H1 (cell line): ENCODE measurements around the gene LYPD6B. TPM values are rescaled to one million over a fixed set of nuclear protein-coding genes. Genes with fewer than 3 reads are reported as not detected.

Experiments
- CTCF ChIA-PET: fragments of 300-600 bp; sonication (Branson Sonifier 250); formaldehyde crosslinking; loops from one replicate; lab custom pipeline; 2021; ENCODE audit not compliant: partially characterized antibody; lab: Charles Lee
- POLR2A ChIA-PET: fragments of 300-600 bp; sonication (Branson Sonifier 250); formaldehyde crosslinking; loops from one replicate; lab custom pipeline; 2021; ENCODE audit warnings: inconsistent platforms; ENCODE audit not compliant: partially characterized antibody; lab: Charles Lee
- DNase-seq, 2 experiments: peaks; one replicate each; pipeline versions ENCODE4 v3.0.0 to v3.0.0-alpha.2; 2010 to 2022; ENCODE audit warnings: low spot score in 2 of 2, low read depth in 1 of 2, mixed read lengths in 1 of 2
- FAIRE-seq: peaks from 2 replicates; lab custom pipeline; 2011; peaks lifted over from hg19 to GRCh38; lab: Jason Lieb, UNC
- H2AFZ ChIP-seq: 2 replicates; pipeline ENCODE4 v1.8.1; 2012; ENCODE audit warnings: low read length, inconsistent platforms
- H2AK5ac ChIP-seq: 2 replicates; pipeline ENCODE4 v1.6.1; 2013; ENCODE audit warnings: low read depth, low read length
- H2BK120ac ChIP-seq: replicated peaks from 2 replicates; pipeline ENCODE3; 2013; ENCODE audit warnings: low read depth, low read length, inconsistent platforms
- H2BK12ac ChIP-seq: 2 replicates; pipeline ENCODE4 v1.6.1; 2013; ENCODE audit warnings: low read depth, low read length
- H2BK15ac ChIP-seq: 2 replicates; pipeline ENCODE4 v1.6.1; 2013; ENCODE audit warnings: low read length
- H2BK20ac ChIP-seq: 2 replicates; pipeline ENCODE4 v1.6.1; 2013; ENCODE audit warnings: low read length
- H2BK5ac ChIP-seq: 2 replicates; pipeline ENCODE4 v1.6.1; 2013; ENCODE audit warnings: low read depth, low read length
- H3K14ac ChIP-seq: 2 replicates; pipeline ENCODE4 v1.6.1; 2013; ENCODE audit warnings: inconsistent platforms; ENCODE audit not compliant: insufficient read length
- H3K18ac ChIP-seq: 2 replicates; pipeline ENCODE4 v1.6.1; 2013; ENCODE audit warnings: low read length; ENCODE audit errors: extremely low read depth
- H3K23ac ChIP-seq: 2 replicates; pipeline ENCODE4 v1.6.1; 2013; ENCODE audit warnings: inconsistent platforms; ENCODE audit not compliant: insufficient read length
- H3K23me2 ChIP-seq: 2 replicates; pipeline ENCODE4 v1.6.1; 2013; ENCODE audit warnings: low read depth, low read length
- H3K27ac ChIP-seq: 2 replicates; pipeline ENCODE4 v1.6.1; 2011; ENCODE audit warnings: low read depth, low read length, inconsistent platforms
- H3K27me3 ChIP-seq, 4 experiments: replicated peaks in 1 of 4; 1 replicate in 1 of 4; 2 replicates in 3 of 4; pipeline versions ENCODE4 v1.6.1 to v1.8.1; 2011 to 2013; ENCODE audit warnings: low read length in 3 of 4, mild to moderate bottlenecking in 3 of 4, inconsistent platforms in 2 of 4, mixed read lengths in 2 of 4, moderate library complexity in 1 of 4; ENCODE audit not compliant: control insufficient read depth in 3 of 4, insufficient read depth in 3 of 4; ENCODE audit errors: extremely low read depth in 1 of 4
- H3K36me3 ChIP-seq, 4 experiments: 2 replicates each; pipeline versions ENCODE4 v1.6.1 to v1.8.1; 2011 to 2013; ENCODE audit warnings: mild to moderate bottlenecking in 4 of 4, low read length in 3 of 4, moderate library complexity in 2 of 4, control low read depth in 1 of 4, inconsistent platforms in 1 of 4; ENCODE audit not compliant: insufficient read depth in 4 of 4, control insufficient read depth in 2 of 4
- H3K4ac ChIP-seq: replicated peaks from 2 replicates; pipeline ENCODE3; 2013; ENCODE audit warnings: low read length, low read depth, mixed read lengths, inconsistent platforms; ENCODE audit not compliant: insufficient read length
- H3K4me1 ChIP-seq, 4 experiments: replicated peaks in 1 of 4; 1 replicate in 1 of 4; 2 replicates in 3 of 4; pipeline versions ENCODE4 v1.6.1 to v1.8.1; 2011 to 2013; ENCODE audit warnings: low read length in 3 of 4, inconsistent platforms in 2 of 4, mixed read lengths in 1 of 4; ENCODE audit not compliant: insufficient read depth in 4 of 4, control insufficient read depth in 3 of 4
- H3K4me2 ChIP-seq, 2 experiments: 2 replicates each; pipeline versions ENCODE4 v1.6.1 to v1.8.1; 2011 to 2013; ENCODE audit warnings: low read depth in 2 of 2, low read length in 2 of 2, control low read depth in 1 of 2, inconsistent platforms in 1 of 2, mild to moderate bottlenecking in 1 of 2; ENCODE audit not compliant: insufficient read depth in 1 of 2
- H3K4me3 ChIP-seq, 4 experiments: fragments of 200-600, 300-600 bp in 1 of 4; sonication (generic), shearing (Covaris generic), sonication (Bioruptor Twin) in 1 of 4; 2 replicates each; pipeline versions ENCODE4 v1.5.1 to v1.8.1; 2011 to 2016; ENCODE audit warnings: low read length in 4 of 4, low read depth in 3 of 4, control low read depth in 2 of 4, inconsistent platforms in 2 of 4, mild to moderate bottlenecking in 2 of 4, mixed read lengths in 1 of 4, moderate library complexity in 1 of 4; ENCODE audit not compliant: insufficient read depth in 2 of 4; ENCODE audit errors: extremely low read depth in 1 of 4
- H3K56ac ChIP-seq: replicated peaks from 2 replicates; pipeline ENCODE3; 2013; ENCODE audit warnings: low read depth, mild to moderate bottlenecking, mixed read lengths, low read length, inconsistent platforms; ENCODE audit not compliant: insufficient read length
- H3K79me1 ChIP-seq: 2 replicates; pipeline ENCODE4 v1.6.1; 2013; ENCODE audit warnings: low read depth, low read length, control low read depth
- H3K79me2 ChIP-seq, 2 experiments: 2 replicates each; pipeline versions ENCODE4 v1.6.1 to v1.8.1; 2012 to 2013; ENCODE audit warnings: low read length in 2 of 2, mild to moderate bottlenecking in 2 of 2, inconsistent platforms in 1 of 2; ENCODE audit not compliant: insufficient read depth in 2 of 2, control insufficient read depth in 1 of 2
- H3K9ac ChIP-seq, 4 experiments: replicated peaks in 1 of 4; 1 replicate in 1 of 4; 2 replicates in 3 of 4; pipeline versions ENCODE4 v1.6.1 to v1.8.1; 2011 to 2013; ENCODE audit warnings: low read depth in 3 of 4, low read length in 3 of 4, control low read depth in 2 of 4, mild to moderate bottlenecking in 2 of 4, moderate library complexity in 2 of 4, inconsistent platforms in 1 of 4; ENCODE audit errors: extremely low read depth in 1 of 4
- H3K9me3 ChIP-seq, 2 experiments: 2 replicates each; pipeline versions ENCODE4 v1.6.1 to v1.8.1; 2012 to 2013; ENCODE audit warnings: mild to moderate bottlenecking in 2 of 2, moderate library complexity in 2 of 2, control low read depth in 1 of 2, inconsistent platforms in 1 of 2, low read depth in 1 of 2, low read length in 1 of 2, mixed read lengths in 1 of 2; ENCODE audit not compliant: insufficient read depth in 2 of 2
- H4K20me1 ChIP-seq, 2 experiments: replicated peaks in 1 of 2; 2 replicates each; pipeline versions ENCODE3 to v1.8.1; 2011 to 2013; ENCODE audit warnings: inconsistent platforms in 2 of 2, low read length in 2 of 2, mild to moderate bottlenecking in 1 of 2; ENCODE audit not compliant: insufficient read depth in 2 of 2, control insufficient read depth in 1 of 2
- H4K5ac ChIP-seq: 2 replicates; pipeline ENCODE4 v1.6.1; 2013; ENCODE audit warnings: low read length, low read depth, mixed read lengths, inconsistent platforms; ENCODE audit not compliant: insufficient read length
- H4K8ac ChIP-seq: 2 replicates; pipeline ENCODE4 v1.8.0; 2013; ENCODE audit warnings: mild to moderate bottlenecking, moderate library complexity, low read length, inconsistent platforms; ENCODE audit not compliant: insufficient read depth; ENCODE audit errors: extremely low read depth
- H4K91ac ChIP-seq: replicated peaks from 2 replicates; pipeline ENCODE3; 2013; ENCODE audit warnings: low read length, mixed read lengths, inconsistent platforms; ENCODE audit not compliant: insufficient read length
- BCL11A ChIP-seq, 2 experiments: IDR thresholded peaks; one replicate each; pipeline ENCODE4 v1.6.1; 2011; ENCODE audit warnings: low read depth in 2 of 2, low read length in 2 of 2, mild to moderate bottlenecking in 2 of 2
- CHD1 ChIP-seq: IDR thresholded peaks from 2 replicates; pipeline ENCODE4 v1.6.1; 2012; ENCODE audit warnings: low read depth, low read length, improper control_type of control experiment
- GTF2F1 ChIP-seq: IDR thresholded peaks from 2 replicates; pipeline ENCODE4 v1.6.1; 2012; ENCODE audit warnings: low read depth, low read length, improper control_type of control experiment, borderline replicate concordance
- RFX5 ChIP-seq: IDR thresholded peaks from 2 replicates; pipeline ENCODE4 v1.6.1; 2011; ENCODE audit warnings: low read depth, low read length, improper control_type of control experiment, borderline replicate concordance
- TAF7 ChIP-seq: optimal IDR thresholded peaks from 2 replicates; pipeline ENCODE3; 2011; ENCODE audit warnings: low read depth, mild to moderate bottlenecking, inconsistent platforms, low read length, moderate library complexity, borderline replicate concordance
- WGBS, 2 experiments: shearing (Covaris generic) in 1 of 2; methylation state at CpG; one replicate each; pipeline versions ENCODE4 v1.1.6 to v1.1.7; 2013 to 2015; ENCODE audit warnings: low lambda C conversion rate in 2 of 2, mixed read lengths in 2 of 2, inconsistent platforms in 1 of 2, low coverage in 1 of 2, missing lambda C conversion rate in 1 of 2; ENCODE audit not compliant: insufficient replicate concordance in 2 of 2, insufficient coverage in 1 of 2, insufficient read length in 1 of 2; ENCODE audit errors: extremely low coverage in 1 of 2, missing lambda C conversion rate in 1 of 2; 5-methylcytosine and 5-hydroxymethylcytosine counted together
- polyA plus RNA-seq, 7 experiments: library from polyadenylated mRNA; depleted of rRNA in 3 of 7; stranded (reverse) in 5 of 7; unstranded in 2 of 7; fragments of >200 nt in 5 of 7; fragments of 200-250 nt in 2 of 7; gene quantifications; 1 replicate in 5 of 7; 2 replicates in 1 of 7; 4 replicates in 1 of 7; pipeline versions ENCODE4 v1.2.1 to v1.2.3, GENCODE V29; 2011 to 2013; ENCODE audit warnings: missing spikeins in 2 of 7, mixed read lengths in 2 of 7
- total RNA-seq: library from RNA; stranded (reverse); fragmentation: NEBNext Ultra II Directional; extraction: Animal tissue kit (Norgen Biotek cat#: 25700); gene quantifications from 2 replicates; pipeline ENCODE4 v1.2.1, GENCODE V29; 2021

LYPD6B gene
- total and polyA plus RNA-seq, 2 of the 8 experiments (the other 6 are each of a cell fraction or from before 2014, with no cell fraction given), result 2.2 to 3.5 TPM

DNA sequence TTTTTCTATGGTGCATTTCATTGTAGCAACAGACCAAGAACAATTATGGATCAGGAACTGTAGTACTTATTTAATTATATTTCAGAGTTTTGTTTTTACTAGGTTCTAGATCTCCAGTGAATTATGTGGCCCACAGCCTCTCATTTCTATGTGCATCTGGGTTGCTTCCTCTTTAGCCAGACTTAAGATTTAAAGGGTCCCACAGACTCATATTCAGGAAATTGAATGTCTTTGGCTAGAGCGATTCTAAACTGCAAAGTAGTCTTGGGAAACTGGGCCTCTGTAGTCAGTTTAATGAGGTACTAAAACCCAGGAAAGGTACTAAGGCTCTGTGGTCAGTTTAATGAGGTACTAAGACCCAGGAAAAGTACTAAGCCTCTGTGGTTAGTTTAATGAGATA, 94.4 kb downstream of the LYPD6B start:
- Histone ChIP-seq H2BK20ac (no peak overlapping the region), H3K23ac (no peak overlapping the region), H3K27me3 (no peaks in the 10 kb centered on the region), H3K79me1 (no peaks in the 10 kb centered on the region), H3K4me1 (peaks cover 0 to 2% (median 1%) of the 10 kb centered on the region in 4 experiments; a peak in 2 of 7 replicates), H3K4me2 (no peak overlapping the region), H2AK5ac (no peak overlapping the region), H3K27ac (no peak overlapping the region), H2BK12ac (no peak overlapping the region), H3K23me2 (no peaks in the 10 kb centered on the region), H3K4ac (no peak overlapping the region), H3K14ac (no peak overlapping the region), H3K79me2 (no peaks in the 10 kb centered on the region), H3K9ac (no peak overlapping the region), H4K5ac (no peak overlapping the region), H3K9me3 (no peaks in the 10 kb centered on the region), H3K4me3 (no peak overlapping the region), H2BK120ac (no peak overlapping the region), H4K8ac (no peak overlapping the region), H2BK15ac (no peak overlapping the region), H3K18ac (no peak overlapping the region), H3K56ac (no peak overlapping the region), H2AFZ (no peak overlapping the region), H4K91ac (no peak overlapping the region), H4K20me1 (no peaks in the 10 kb centered on the region), H3K36me3 (no peaks in the 10 kb centered on the region), H2BK5ac (no peak overlapping the region)
- FAIRE-seq (no peak), DNase-seq (no peak)
- ChIA-PET CTCF (interaction anchor here (1.2 kb wide), 1 partner anchor 180 kb away, joined by 5 read pairs; no protein-coding TSS in a partner anchor), POLR2A (no interaction called here)
- 81% methylated on average over 1 of the region's 1 CpG; no CpG with 5 or more reads in 1 of the 2 experiments for WGBS, 2 experiments
- TF ChIP-seq RFX5 (no peak), GTF2F1 (no peak), TAF7 (no peak), BCL11A (IDR thresholded peaks at IDR 0.05; ENCODE audit: low read depth in 2 of 2, low read length in 2 of 2) (no peak), CHD1 (no peak)
